Activated T-helper 2 cell treated with anti-CD3 and anti-CD28 coated beads, Interferon-gamma antibody, Interleukin-2, Interleukin-4, amounts not matched to agents 10 μg/mL and 5 μg/mL and 100 μg/mL, durations not matched to agents 14 hours and 24 hours and 36 hours (primary cell): Measurements from ENCODE around the gene ZC3H7A. TPM values are rescaled to one million over a fixed set of nuclear protein-coding genes. Genes with fewer than 3 reads are reported as not detected.
"Not testable (repeated sequence)": the region's sequence is repeated elsewhere in the genome, so short reads cannot be mapped to it uniquely, and the experiment has no call there.

ENCODE experiments used
- DNase-seq: peaks from one replicate; pipeline ENCODE4 v3.0.0; 2021; ENCODE audit warnings: low spot score
- H3K27ac Mint-ChIP-seq: one replicate; pipeline ENCODE4 v1.8.0; 2021; ENCODE audit warnings: mixed read lengths
- H3K27me3 Mint-ChIP-seq: one replicate; pipeline ENCODE4 v1.8.0; 2021; ENCODE audit warnings: low read depth, mixed read lengths
- H3K36me3 Mint-ChIP-seq: one replicate; pipeline ENCODE4 v1.8.0; 2021; ENCODE audit warnings: low read depth, mixed read lengths
- H3K4me1 Mint-ChIP-seq: one replicate; pipeline ENCODE4 v1.8.0; 2021; ENCODE audit warnings: low read depth, mixed read lengths
- H3K4me3 Mint-ChIP-seq: one replicate; pipeline ENCODE4 v1.8.0; 2021; ENCODE audit warnings: low read depth, mild to moderate bottlenecking, moderate library complexity, mixed read lengths
- H3K9me3 Mint-ChIP-seq: one replicate; pipeline ENCODE4 v1.8.0; 2021; ENCODE audit warnings: mixed read lengths
- intact Hi-C: fragments of 100-400 bp; cut with micrococcal nuclease; formaldehyde crosslinking; loops from one replicate; pipeline ENCODE4 v1.15.1; 2023
- total RNA-seq: library from RNA; stranded (reverse); gene quantifications from 2 replicates; pipeline ENCODE4 v1.2.3, GENCODE V29; 2022

Gene ZC3H7A
- total RNA-seq, 1 donor from 2014 or later: 63.4 TPM

DNA sequence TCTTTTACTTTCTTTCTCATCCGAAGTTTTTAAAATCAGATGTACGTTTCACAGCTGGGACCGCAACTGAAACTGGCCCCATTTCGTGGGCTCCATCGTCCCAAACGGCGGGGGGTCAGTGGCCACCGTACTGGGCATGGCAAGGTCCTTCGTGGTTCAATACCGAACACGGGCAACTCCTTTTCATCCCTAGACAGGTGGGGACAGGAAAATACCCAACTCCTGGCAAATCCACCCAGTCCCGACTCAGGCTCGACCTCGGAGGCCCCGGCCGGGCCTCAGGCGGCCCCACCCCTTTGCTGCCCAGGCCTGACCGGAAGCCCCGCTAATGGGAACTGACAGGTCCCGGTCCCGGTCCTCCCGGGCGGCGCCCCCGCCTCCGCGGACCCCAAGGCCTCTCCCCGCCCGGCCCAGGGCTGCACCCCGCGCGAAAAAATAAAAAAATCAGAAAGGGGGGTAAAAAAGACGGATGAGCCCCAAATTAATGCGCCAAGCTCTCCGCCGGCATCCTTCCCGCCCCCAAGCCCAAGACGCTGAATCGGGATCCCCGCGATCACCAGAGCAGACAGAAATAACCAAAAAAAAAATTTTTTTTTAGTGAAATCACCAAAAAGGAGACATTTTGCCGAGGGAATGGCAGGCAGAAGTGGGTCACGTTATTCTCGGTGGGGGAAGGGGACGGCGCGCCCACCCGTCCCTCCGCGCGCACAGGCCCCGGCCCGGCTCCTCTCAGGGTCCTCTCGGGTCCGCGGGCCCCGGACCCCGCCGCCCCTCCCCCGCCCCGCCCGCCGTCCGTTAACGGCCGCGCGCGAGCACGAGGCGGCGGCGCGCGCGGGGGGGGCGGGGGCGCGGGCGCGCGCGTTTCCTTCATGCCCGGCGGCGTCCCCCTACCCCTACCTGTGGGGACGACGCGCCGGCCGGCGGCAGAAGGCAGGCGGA, 562 bp downstream of the ZC3H7A start:
- H3K27me3 Mint-ChIP-seq: no peaks in the 10 kb centered on the region
- no peak for DNase-seq
- intact Hi-C loops: loop anchor here (1.0 to 10.0 kb wide), 7 partner anchors 13 to 854 kb away; partner anchors contain the start of genes CLEC16A, DEXI, RSL1D1 and SOCS1

DNA sequence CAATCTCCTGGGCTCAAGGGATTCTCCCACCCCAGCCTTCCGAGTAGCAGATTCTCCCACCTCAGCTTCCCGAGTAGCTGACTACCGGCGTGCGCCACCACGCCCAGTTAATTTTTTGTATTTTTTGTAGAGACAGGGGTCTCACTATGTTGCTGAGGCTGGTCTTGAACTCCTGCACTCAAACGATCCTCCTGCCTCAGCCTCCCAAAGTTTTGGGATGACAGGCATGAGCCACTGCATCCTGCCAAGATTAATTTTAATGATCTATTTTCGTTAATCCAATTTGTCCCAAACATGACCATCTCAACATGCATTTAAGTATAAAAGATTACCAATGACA, 1.2 kb downstream of the ZC3H7A start:
- H3K36me3 Mint-ChIP-seq: peaks cover 69% of the 10 kb centered on the region
- H3K4me1 Mint-ChIP-seq: peaks cover 78% of the 10 kb centered on the region
- no peak for DNase-seq
- peak overlapping the region; percentile 86 for H3K4me3 Mint-ChIP-seq
- no peaks in the 10 kb centered on the region for H3K9me3 Mint-ChIP-seq
- peak overlapping the region; percentile 92 for H3K27ac Mint-ChIP-seq
- no peaks in the 10 kb centered on the region for H3K27me3 Mint-ChIP-seq
- intact Hi-C loops: loop anchor here (2.0 to 10.0 kb wide), 5 partner anchors 53 to 854 kb away; partner anchors contain the start of genes CLEC16A, DEXI, SOCS1 and TXNDC11

More for the DNA sequence above, 562 bp downstream of the ZC3H7A start:
- Mint-ChIP-seq H3K36me3 (peaks cover 66% of the 10 kb centered on the region), H3K9me3 (no peaks in the 10 kb centered on the region), H3K4me1 (peaks cover 72% of the 10 kb centered on the region), H3K4me3 (peak overlapping the region; percentile 86), H3K27ac (peak overlapping the region; percentile 92)

DNA sequence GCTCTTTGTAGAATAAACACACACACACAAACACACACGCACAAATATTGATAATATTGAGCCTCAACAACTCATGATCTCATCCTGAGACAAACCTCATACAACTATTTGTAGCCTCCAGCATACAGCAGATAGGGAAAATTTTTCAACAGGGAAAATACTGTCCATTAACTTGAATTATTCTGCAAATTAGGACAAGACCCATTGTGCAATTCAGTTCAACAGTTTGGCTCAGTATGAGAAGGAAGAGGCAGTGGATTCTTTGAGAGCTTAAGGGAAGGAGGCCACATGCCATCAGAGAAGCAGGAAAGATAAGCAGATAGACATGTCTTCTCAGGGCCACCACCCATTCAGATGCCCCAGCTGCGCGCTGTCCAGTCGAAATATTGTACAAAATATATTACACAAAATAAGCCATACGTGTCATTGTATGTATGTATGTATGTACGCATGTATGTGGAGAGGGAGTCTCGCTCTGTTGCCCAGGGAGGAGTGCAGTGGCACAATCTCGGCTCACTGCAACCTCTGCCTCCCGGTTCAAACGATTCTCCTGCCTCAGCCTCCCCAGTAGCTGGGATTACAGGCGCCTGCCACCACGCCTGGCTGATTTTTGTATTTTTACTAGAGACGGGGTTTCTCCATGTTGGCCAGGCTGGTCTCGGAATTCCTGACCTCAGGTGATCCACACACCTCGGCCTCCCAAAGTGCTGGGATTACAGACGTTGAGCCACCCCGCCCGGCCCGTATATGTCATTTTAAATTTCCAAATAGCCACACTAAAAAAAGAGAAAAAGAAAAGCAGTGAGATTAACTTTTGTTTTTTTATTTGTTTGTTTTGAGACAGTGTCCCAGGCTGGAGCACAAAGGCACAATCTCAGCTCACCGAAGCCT, 1.8 kb downstream of the ZC3H7A start:
- Mint-ChIP-seq H3K4me3 (peak overlapping the region; percentile 86), H3K27me3 (no peaks in the 10 kb centered on the region), H3K36me3 (peaks cover 69% of the 10 kb centered on the region), H3K4me1 (peaks cover 75% of the 10 kb centered on the region), H3K9me3 (no peaks in the 10 kb centered on the region), H3K27ac (peak overlapping the region; percentile 92)
- DNase-seq: no peak
- intact Hi-C loops: loop anchor here (5.0 to 10.0 kb wide), 4 partner anchors 117 to 853 kb away; partner anchors contain the start of genes CLEC16A, DEXI and SOCS1

DNA sequence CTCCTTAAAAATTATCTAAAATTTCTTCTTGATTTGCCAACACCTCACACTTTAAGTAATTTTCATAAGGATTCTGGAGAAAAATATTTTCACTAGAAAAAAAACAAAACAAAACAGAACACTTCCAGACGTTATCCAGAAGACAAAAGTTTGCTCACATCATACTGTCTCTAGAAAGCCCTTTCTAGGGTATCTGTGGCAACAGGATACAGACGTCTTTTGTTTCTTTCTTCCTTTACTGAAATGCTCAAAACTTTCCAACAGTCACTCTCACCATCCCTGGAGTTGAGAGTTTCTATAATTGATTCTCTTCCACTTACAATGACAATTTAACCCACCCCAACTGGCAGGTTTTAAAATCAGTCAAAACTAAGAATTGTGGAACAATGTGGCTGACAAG, 2.6 kb downstream of the ZC3H7A start:
- Mint-ChIP-seq H3K9me3 (no peaks in the 10 kb centered on the region), H3K27me3 (no peaks in the 10 kb centered on the region), H3K36me3 (peaks cover 65% of the 10 kb centered on the region), H3K27ac (peak overlapping the region; percentile 92), H3K4me3 (peak overlapping the region; percentile 86), H3K4me1 (peaks cover 70% of the 10 kb centered on the region)
- intact Hi-C loops: loop anchor here (10.0 kb wide), 1 partner anchor 540 kb away; the partner anchor contains the start of gene SOCS1
- no peak for DNase-seq

DNA sequence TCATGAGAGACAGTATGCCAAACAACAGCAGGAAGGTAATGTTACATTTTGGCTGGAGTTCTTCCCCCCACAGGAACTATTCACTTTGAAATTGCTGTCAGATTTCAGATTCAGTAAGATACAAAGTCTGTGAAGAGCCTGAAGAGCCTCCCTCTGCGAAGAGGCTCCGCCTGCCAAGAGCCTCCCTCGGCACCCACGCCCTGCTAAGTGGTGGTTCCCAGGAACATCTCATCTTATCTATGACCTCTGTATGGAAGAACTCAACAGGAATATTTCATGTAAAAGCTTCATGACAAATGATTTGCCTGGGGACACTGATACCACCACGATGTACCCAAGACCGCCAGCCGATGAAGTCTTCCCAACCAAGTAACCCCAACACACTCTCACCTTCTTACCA, 3.2 kb downstream of the ZC3H7A start:
- intact Hi-C loops: loop anchor here (10.0 kb wide), 1 partner anchor 539 kb away; the partner anchor contains the start of gene SOCS1
- Mint-ChIP-seq H3K27ac (peak overlapping the region; percentile 92), H3K4me3 (peak overlapping the region; percentile 86), H3K27me3 (no peaks in the 10 kb centered on the region), H3K4me1 (peaks cover 66% of the 10 kb centered on the region), H3K9me3 (no peaks in the 10 kb centered on the region), H3K36me3 (peaks cover 64% of the 10 kb centered on the region)
- no peak for DNase-seq

DNA sequence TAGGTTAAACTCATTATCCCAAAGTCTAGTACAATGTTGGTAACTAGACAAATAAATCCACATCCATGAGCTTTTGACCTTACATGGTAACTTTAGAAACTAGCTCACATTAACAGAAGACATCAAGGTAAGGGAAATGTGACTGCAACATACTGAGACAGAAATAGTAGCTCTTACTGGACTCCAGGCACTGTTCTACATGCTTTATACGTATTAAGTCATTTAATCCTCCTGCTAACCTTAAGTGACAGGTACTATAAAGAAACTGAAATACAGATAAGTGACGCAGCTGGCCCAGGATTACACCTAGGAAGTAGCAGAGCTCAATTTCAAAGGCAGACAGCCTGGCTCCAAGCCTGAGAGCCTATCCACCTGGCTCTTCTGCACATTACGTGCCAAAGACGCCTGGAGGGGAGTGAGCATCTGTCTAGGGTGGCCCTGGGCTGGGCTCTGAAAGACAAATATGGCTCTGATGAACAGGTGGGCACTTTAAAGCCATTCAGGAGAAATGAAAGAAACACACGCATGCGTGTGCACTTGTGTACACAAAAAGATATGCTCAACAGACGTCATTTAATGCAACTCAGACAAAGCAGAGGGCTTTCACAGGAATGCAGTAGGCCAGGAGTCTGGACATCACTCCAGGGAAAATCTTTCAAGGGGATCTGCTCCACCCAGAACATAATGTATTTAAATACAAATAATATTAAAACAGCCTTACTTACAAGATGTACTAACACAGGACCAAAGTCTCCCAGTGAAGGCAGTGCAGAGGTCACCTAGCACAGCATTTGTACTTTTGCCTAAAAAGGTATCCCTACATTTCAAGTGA, 4.4 kb downstream of the ZC3H7A start:
- peak overlapping the region; percentile 40 for H3K4me3 Mint-ChIP-seq
- peaks cover 66% of the 10 kb centered on the region for H3K36me3 Mint-ChIP-seq
- intact Hi-C loops: loop anchor here (10.0 kb wide), 1 partner anchor 538 kb away; the partner anchor contains the start of gene SOCS1
- peaks cover 63% of the 10 kb centered on the region for H3K4me1 Mint-ChIP-seq
- DNase-seq: no peak
- H3K9me3 Mint-ChIP-seq: no peaks in the 10 kb centered on the region
- H3K27me3 Mint-ChIP-seq: no peaks in the 10 kb centered on the region
- H3K27ac Mint-ChIP-seq: peak overlapping the region; percentile 78

DNA sequence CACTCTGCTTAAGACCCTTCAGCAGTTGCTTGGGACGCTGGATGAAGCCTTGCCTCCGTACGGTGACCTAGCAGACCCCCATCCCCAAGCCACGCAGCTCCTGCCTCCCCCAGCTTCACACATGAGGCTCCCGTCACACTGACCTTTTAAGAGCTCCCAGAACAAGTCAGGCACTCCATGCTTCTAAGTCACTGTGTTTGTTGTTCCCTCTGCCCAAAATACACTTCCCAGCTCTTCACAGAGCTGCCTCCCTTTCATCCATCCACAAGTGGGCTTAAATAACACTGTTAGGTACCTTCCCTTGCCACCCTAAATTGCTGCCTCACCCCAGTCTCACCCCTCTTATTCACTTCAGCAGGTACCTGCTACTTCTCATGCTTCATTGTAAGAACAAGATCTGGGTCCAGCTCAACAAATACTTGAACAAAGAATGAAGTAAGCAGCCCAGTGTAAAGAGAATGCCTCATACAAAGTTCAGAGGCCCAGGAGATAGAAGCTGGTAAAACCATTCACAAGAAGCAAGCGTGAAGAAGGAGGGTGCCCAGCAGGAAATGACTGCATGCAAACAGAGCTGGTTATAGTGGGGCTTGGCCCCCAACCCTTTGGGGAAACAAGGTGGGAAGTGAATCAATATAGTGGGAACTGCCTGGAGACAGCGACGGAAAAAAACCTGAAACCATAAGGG, 5.8 kb downstream of the ZC3H7A start:
- Mint-ChIP-seq H3K27ac (peak overlapping the region; percentile 83), H3K4me1 (peaks cover 74% of the 10 kb centered on the region), H3K36me3 (peaks cover 75% of the 10 kb centered on the region), H3K27me3 (no peaks in the 10 kb centered on the region), H3K4me3 (no peak overlapping the region), H3K9me3 (no peaks in the 10 kb centered on the region)
- intact Hi-C loops: loop anchor here (10.0 kb wide), 1 partner anchor 536 kb away; the partner anchor contains the start of gene SOCS1
- DNase-seq: no peak

DNA sequence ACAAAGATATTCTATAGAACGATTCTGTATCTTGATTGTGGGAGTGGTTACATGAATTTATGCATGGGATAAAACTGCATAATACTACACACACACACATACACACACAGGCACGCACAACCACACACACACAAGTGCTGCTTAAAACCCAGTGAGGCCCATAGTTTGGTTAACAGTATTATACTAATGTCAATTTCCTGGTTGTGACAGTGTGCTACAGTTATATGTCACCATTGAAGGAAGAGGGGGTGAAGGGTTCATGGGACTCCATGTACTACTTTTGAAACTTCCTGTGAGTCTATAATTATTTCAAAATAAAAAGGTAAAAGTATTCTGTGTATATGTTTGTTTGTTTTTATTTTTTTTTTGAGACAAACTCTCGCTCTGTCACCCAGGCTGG, 8.1 kb downstream of the ZC3H7A start:
- peaks cover 58% of the 10 kb centered on the region for H3K36me3 Mint-ChIP-seq
- intact Hi-C loops: no loop called here
- peaks cover 61% of the 10 kb centered on the region for H3K4me1 Mint-ChIP-seq
- DNase-seq: no peak
- no peaks in the 10 kb centered on the region for H3K9me3 Mint-ChIP-seq
- no peaks in the 10 kb centered on the region for H3K27me3 Mint-ChIP-seq
- H3K27ac Mint-ChIP-seq: peak overlapping the region; percentile 88
- H3K4me3 Mint-ChIP-seq: no peak overlapping the region

DNA sequence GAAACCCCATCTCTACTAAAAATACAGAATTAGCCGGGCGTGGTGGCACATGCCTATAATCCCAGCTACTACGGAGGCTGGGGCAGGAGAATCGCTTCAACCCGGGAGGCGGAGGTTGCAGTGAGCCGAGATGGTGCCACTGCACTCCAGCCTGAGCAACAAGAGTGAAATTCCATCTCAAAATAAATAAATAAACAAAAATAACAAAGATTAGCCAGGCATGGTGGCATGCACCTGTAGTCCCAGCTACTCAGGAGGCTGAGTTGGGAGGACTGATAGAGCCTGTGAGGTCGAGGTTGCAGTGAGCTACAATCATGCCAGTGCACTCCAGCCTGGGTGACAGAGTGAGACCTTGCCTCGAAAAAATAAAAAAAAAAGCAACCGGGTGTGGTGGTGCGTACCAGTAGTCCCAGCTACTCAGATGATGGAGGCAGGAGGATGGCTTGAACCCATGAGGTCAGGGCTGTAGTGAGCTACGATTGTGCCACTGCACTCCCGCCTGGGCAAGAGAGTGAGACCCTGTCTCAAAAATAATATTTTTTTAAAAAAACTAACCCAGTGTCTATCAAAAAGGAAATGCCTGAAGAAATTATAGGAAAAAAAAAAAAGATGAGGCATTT, 12.0 kb downstream of the ZC3H7A start:
- H3K4me3 Mint-ChIP-seq, H3K9me3 Mint-ChIP-seq, DNase-seq, H3K27me3 Mint-ChIP-seq: not testable (repeated sequence)
- H3K4me1 Mint-ChIP-seq: peaks cover 57% of the 10 kb centered on the region
- intact Hi-C loops: loop anchor here (5.0 kb wide), 2 partner anchors 127 to 823 kb away; no protein-coding TSS in a partner anchor
- peak overlapping the region; percentile 90 for H3K27ac Mint-ChIP-seq
- peaks cover 51% of the 10 kb centered on the region for H3K36me3 Mint-ChIP-seq

DNA sequence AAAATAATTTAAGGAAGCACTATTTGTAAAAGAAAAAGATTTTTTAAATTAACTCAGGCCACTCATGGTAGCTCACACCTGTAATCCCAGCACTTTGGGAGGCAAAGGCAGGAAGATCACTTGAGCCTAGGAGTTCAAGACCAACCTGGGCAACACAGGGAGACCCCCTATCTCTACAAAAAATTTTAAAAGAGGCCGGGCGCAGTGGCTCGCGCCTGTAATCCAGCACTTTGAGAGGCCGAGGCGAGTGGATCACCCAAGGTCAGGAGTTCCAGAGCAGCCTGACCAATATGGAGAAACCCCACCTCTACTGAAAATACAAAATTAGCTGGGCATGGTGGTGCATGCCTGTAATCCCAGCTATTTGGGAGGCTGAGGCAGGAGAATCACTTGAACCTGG, 12.7 kb downstream of the ZC3H7A start:
- not testable (repeated sequence) for H3K27me3 Mint-ChIP-seq, DNase-seq, H3K4me3 Mint-ChIP-seq, H3K9me3 Mint-ChIP-seq
- Mint-ChIP-seq H3K27ac (peak overlapping the region; percentile 83), H3K4me1 (peaks cover 56% of the 10 kb centered on the region), H3K36me3 (peaks cover 53% of the 10 kb centered on the region)
- intact Hi-C loops: loop anchor here (5.0 kb wide), 2 partner anchors 128 to 822 kb away; no protein-coding TSS in a partner anchor

DNA sequence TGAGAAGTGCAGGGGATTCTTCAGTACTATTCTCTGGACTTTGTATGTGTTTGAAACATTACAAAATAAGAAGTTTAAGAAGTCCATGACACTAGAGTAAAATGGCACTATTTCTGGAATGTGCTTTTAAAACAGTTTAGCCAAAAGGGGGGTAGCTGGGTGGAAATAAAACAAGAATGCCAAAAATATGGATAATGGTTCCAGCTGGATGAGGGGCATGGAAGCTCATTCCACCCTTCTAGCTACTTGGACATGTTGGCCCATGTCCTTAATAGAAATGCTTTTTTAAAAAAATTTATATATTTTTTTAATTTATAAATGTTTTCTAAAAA, 13.1 kb downstream of the ZC3H7A start:
- no peak for DNase-seq
- Mint-ChIP-seq H3K9me3 (no peaks in the 10 kb centered on the region), H3K27ac (peak overlapping the region; percentile 99), H3K27me3 (no peaks in the 10 kb centered on the region), H3K4me1 (peaks cover 56% of the 10 kb centered on the region), H3K4me3 (peak overlapping the region; percentile 80), H3K36me3 (peaks cover 52% of the 10 kb centered on the region)
- intact Hi-C loops: loop anchor here (5.0 kb wide), 2 partner anchors 128 to 822 kb away; no protein-coding TSS in a partner anchor
